Smooth muscle cell (in vitro differentiated cells): ENCODE data around the gene NAA25. TPM values are rescaled to one million over a fixed set of nuclear protein-coding genes. Genes with fewer than 3 reads are reported as not detected.
A peak's percentile ranks its signal among the peaks of the same experiment; 100 is the strongest.

Experiments used
- DNase-seq: peaks from one replicate; lab custom pipeline; 2025; ENCODE audit not compliant: unreplicated experiment; lab: John Stamatoyannopoulos, UW
- H2AFZ ChIP-seq: fragments of 200-600 bp; sonication (generic); 2 replicates; pipeline ENCODE4 v1.6.0; 2016; ENCODE audit warnings: antibody characterized with exemption, low read depth, mild to moderate bottlenecking
- H3F3A ChIP-seq: fragments of 200-600 bp; sonication (generic); 2 replicates; pipeline ENCODE4 v1.6.0; 2017; ENCODE audit warnings: antibody characterized with exemption, low read depth
- H3K27ac ChIP-seq: fragments of 200-600 bp; sonication (generic); 2 replicates; pipeline ENCODE4 v1.5.1; 2016; ENCODE audit warnings: low read depth, mild to moderate bottlenecking
- H3K27me3 ChIP-seq: fragments of 200-600 bp; sonication (generic); 2 replicates; pipeline ENCODE4 v1.6.1; 2016; ENCODE audit warnings: low read depth, mild to moderate bottlenecking
- H3K36me3 ChIP-seq: fragments of 200-600 bp; sonication (generic); 2 replicates; pipeline ENCODE4 v1.5.1; 2016; ENCODE audit warnings: low read depth
- H3K4me1 ChIP-seq: fragments of 200-600 bp; sonication (generic); 2 replicates; pipeline ENCODE4 v1.5.1; 2016; ENCODE audit warnings: low read depth
- H3K4me2 ChIP-seq: fragments of 200-600 bp; sonication (generic); 2 replicates; pipeline ENCODE4 v1.6.0; 2016; ENCODE audit warnings: mild to moderate bottlenecking
- H3K4me3 ChIP-seq: fragments of 200-600 bp; sonication (generic); 2 replicates; pipeline ENCODE4 v1.5.1; 2016; ENCODE audit warnings: mild to moderate bottlenecking
- H3K79me2 ChIP-seq: fragments of 200-600 bp; sonication (generic); 2 replicates; pipeline ENCODE4 v1.6.0; 2016; ENCODE audit warnings: low read depth, mild to moderate bottlenecking
- H3K9ac ChIP-seq: fragments of 200-600 bp; sonication (generic); 2 replicates; pipeline ENCODE4 v1.6.0; 2016; ENCODE audit warnings: low read depth
- H3K9me3 ChIP-seq: fragments of 200-600 bp; sonication (generic); replicated peaks from 2 replicates; pipeline ENCODE4 v1.5.1; 2016; ENCODE audit warnings: low read depth
- H4K20me1 ChIP-seq: fragments of 200-600 bp; sonication (generic); 2 replicates; pipeline ENCODE4 v1.6.0; 2016; ENCODE audit warnings: low read depth
- WGBS: methylation state at CpG from one replicate; pipeline ENCODE4 v1.1.7; 2016; ENCODE audit warnings: low lambda C conversion rate; 5-methylcytosine and 5-hydroxymethylcytosine counted together
- polyA plus RNA-seq: library from polyadenylated mRNA; unstranded; fragments of >200 nt; fragmentation: Nextera tagmentation; extraction: Ambion mirVana; gene quantifications from 2 replicates; pipeline ENCODE4 v1.2.1, GENCODE V29; 2016
- total RNA-seq: library from RNA; depleted of rRNA; stranded (reverse); fragments of >200 nt; gene quantifications from 2 replicates; pipeline ENCODE4 v1.2.3, GENCODE V29; 2014
- TF ChIP-seq, protein P1 (sequence below): fragments of 200-600 bp; sonication (generic); IDR thresholded peaks from 2 replicates; pipeline ENCODE4 v1.5.1; 2017; ENCODE audit warnings: borderline replicate concordance, mild to moderate bottlenecking, antibody characterized with exemption; ENCODE audit not compliant: insufficient read depth, poor library complexity, severe bottlenecking

NAA25 gene
- total and polyA plus RNA-seq, 2 experiments from 2014 or later, result 14.7 to 19.8 TPM

DNA sequence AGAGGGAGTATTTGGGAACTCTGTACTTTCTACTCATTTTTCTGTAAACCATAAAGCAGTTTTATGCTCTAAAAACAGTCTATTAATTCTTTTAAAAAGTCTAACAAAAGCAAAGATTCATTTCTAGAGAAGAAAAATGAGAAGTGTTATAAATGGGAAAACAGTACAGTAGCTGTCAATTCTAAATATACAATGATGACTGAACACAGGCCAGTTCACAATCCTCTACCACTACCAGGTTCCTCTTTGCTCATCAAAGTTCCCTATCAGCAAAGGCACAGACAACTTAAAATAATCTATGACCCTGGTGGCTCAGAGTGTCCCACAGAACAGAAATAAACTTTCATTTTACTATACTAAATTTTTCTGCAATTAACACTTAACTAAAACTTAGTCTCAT lies 12.5 kb downstream of the NAA25 start:
- Histone ChIP-seq H3K27ac (peak overlapping the region; percentile 50), H3K4me2 (no peak overlapping the region), H3K79me2 (peaks cover 82% of the 10 kb centered on the region), H4K20me1 (peaks cover 55% of the 10 kb centered on the region), H3K9ac (no peak overlapping the region), H3K4me3 (no peak overlapping the region), H3K36me3 (peaks cover 3% of the 10 kb centered on the region), H3K27me3 (no peaks in the 10 kb centered on the region), H3F3A (no peaks in the 10 kb centered on the region), H2AFZ (no peak overlapping the region), H3K9me3 (no peaks in the 10 kb centered on the region), H3K4me1 (no peaks in the 10 kb centered on the region)
- DNase-seq, result no peak
- TF ChIP-seq, protein P1, sequence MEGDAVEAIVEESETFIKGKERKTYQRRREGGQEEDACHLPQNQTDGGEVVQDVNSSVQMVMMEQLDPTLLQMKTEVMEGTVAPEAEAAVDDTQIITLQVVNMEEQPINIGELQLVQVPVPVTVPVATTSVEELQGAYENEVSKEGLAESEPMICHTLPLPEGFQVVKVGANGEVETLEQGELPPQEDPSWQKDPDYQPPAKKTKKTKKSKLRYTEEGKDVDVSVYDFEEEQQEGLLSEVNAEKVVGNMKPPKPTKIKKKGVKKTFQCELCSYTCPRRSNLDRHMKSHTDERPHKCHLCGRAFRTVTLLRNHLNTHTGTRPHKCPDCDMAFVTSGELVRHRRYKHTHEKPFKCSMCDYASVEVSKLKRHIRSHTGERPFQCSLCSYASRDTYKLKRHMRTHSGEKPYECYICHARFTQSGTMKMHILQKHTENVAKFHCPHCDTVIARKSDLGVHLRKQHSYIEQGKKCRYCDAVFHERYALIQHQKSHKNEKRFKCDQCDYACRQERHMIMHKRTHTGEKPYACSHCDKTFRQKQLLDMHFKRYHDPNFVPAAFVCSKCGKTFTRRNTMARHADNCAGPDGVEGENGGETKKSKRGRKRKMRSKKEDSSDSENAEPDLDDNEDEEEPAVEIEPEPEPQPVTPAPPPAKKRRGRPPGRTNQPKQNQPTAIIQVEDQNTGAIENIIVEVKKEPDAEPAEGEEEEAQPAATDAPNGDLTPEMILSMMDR, result no peak

DNA sequence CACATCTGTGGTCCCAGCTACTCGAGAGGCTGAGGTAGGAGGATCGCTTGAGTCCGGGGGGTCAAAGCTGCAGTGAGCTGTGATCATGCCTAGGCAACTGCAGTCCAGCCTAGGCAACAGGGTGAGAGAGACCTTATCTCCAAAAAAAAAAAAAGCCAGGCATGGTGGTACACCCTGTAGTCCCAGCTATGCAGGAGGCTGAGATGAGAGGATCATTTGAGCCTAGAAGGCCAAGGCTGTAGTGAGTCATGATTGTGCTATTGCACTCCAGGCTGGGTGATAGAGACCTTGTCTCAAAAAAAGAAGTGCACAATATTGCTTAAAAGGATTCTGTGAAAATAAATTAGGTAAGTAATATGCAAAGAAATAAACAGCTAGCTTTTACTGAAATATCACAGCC lies 17.0 kb downstream of the NAA25 start:
- no peak overlapping the region for H3K27ac ChIP-seq
- 100% methylated on average over 3 of the region's 3 CpGs for WGBS
- TF ChIP-seq, protein P1, result no peak

DNA sequence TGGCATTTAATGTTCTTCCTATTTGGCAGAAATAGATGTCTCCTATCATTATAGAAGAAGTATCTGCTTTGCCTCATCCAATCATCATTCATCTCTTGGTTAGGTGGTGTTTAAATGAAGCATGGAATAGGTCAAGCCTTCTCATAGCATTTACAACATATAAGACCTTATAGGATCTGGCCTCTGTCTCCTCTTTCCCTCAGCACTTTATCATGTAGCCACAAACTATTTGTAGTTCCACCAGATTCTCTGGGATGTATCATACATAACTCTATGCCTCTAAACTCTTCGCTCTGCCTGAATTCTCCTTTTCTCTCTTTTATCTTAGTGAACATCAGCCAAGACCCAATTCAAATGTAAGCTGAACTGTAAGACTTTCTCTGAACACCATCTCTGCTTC lies 20.7 kb downstream of the NAA25 start:
- H4K20me1 ChIP-seq, result peaks cover 23% of the 10 kb centered on the region
- H3K27ac ChIP-seq, result peak overlapping the region; percentile 42
- no peak overlapping the region for H3K4me2 ChIP-seq
- no peaks in the 10 kb centered on the region for H3K4me1 ChIP-seq
- TF ChIP-seq, protein P1, result no peak
- DNase-seq, result no peak
- H2AFZ ChIP-seq, result no peak overlapping the region
- H3K36me3 ChIP-seq, result no peaks in the 10 kb centered on the region
- peaks cover 6% of the 10 kb centered on the region for H3F3A ChIP-seq
- 63% methylated on average over 1 of the region's 1 CpG for WGBS
- H3K27me3 ChIP-seq, result no peaks in the 10 kb centered on the region
- no peaks in the 10 kb centered on the region for H3K9me3 ChIP-seq
- no peak overlapping the region for H3K9ac ChIP-seq
- H3K79me2 ChIP-seq, result peaks cover 24% of the 10 kb centered on the region
- no peak overlapping the region for H3K4me3 ChIP-seq

More for the DNA sequence above, 17.0 kb downstream of the NAA25 start:
- no peak overlapping the region for H3K4me2 ChIP-seq
- H2AFZ ChIP-seq, result no peak overlapping the region
- no peaks in the 10 kb centered on the region for H3K27me3 ChIP-seq
- no peak overlapping the region for H3K4me3 ChIP-seq
- no peak for DNase-seq
- peaks cover 42% of the 10 kb centered on the region for H4K20me1 ChIP-seq
- H3K79me2 ChIP-seq, result peaks cover 42% of the 10 kb centered on the region
- no peaks in the 10 kb centered on the region for H3K36me3 ChIP-seq
- H3K4me1 ChIP-seq, result no peaks in the 10 kb centered on the region
- no peaks in the 10 kb centered on the region for H3K9me3 ChIP-seq
- H3F3A ChIP-seq, result peaks cover 6% of the 10 kb centered on the region
- no peak overlapping the region for H3K9ac ChIP-seq

DNA sequence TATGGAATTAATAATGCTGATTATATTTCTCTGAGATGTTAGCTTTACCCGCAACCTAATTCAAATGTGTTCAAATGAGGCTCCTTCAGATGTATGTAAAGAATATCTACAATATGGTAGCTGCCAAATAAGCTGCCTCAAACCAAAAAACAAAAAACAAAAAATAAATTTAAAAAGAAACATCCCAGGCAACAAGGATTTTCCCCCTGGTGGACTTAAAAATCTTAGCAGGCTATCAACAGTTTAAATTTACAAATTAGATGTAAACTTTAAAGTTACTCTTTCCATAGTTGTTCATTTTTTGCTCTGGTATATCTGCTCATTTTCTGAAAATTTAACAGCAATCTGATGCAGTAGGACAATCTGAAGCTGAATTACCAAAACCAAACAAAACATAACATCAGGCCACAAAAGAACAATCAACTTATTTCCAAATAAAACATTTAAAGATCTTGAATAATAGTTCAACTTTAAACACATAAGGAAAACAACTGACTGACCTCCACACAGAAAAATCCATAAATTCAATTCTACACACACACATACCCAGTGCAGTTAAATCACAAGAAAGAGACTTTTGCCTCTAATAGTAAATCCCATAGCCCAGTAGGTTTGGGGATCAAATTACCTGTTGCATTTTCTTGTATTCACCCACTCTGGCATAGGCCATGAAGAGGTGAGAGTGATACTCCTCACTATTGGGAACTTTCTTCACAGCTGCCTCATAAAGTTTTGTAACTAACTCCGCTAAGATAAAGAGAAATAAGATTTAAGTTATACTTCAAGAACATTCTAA lies 21.3 kb downstream of the NAA25 start:
- TF ChIP-seq, protein P1, result peak; percentile 25

More for the DNA sequence above, 21.3 kb downstream of the NAA25 start:
- Histone ChIP-seq H3K4me2 (no peak overlapping the region), H3K36me3 (no peaks in the 10 kb centered on the region), H3F3A (peaks cover 6% of the 10 kb centered on the region), H2AFZ (no peak overlapping the region), H3K9me3 (no peaks in the 10 kb centered on the region), H3K27me3 (no peaks in the 10 kb centered on the region), H3K4me1 (no peaks in the 10 kb centered on the region), H4K20me1 (peaks cover 23% of the 10 kb centered on the region), H3K79me2 (peaks cover 27% of the 10 kb centered on the region), H3K9ac (no peak overlapping the region), H3K4me3 (no peak overlapping the region), H3K27ac (peak overlapping the region; percentile 42)
- 86% methylated on average over 2 of the region's 2 CpGs for WGBS
- no peak for DNase-seq
